HL-60 (cell line): Measurements from ENCODE around the gene ACP4.

ENCODE experiments used
- DNase-seq, 2 experiments: peaks; one replicate each; pipeline ENCODE4 v3.0.0-alpha.2; 2010 to 2020; ENCODE audit warnings: low read depth in 1 of 2, low spot score in 1 of 2
- H3K27ac ChIP-seq: fragments of 250-450 bp; sonication (Bioruptor Pico); replicated peaks from 2 replicates; pipeline ENCODE4 v1.5.1; 2020; ENCODE audit warnings: mild to moderate bottlenecking, moderate library complexity
- H3K27me3 ChIP-seq: fragments of 250-450 bp; sonication (Bioruptor Pico); 2 replicates; pipeline ENCODE4 v1.5.1; 2021; ENCODE audit warnings: mild to moderate bottlenecking, moderate library complexity; ENCODE audit not compliant: insufficient read depth, poor library complexity, severe bottlenecking
- H3K4me3 ChIP-seq: replicated peaks from 2 replicates; pipeline ENCODE4 v1.5.1; 2011; ENCODE audit warnings: mild to moderate bottlenecking, control low read depth, low read length; ENCODE audit not compliant: insufficient read depth
- CTCF ChIP-seq: IDR thresholded peaks from one replicate; pipeline ENCODE4 v1.5.1; 2011; ENCODE audit warnings: low read length, control low read depth, inconsistent platforms; ENCODE audit not compliant: insufficient read depth
- GABPA ChIP-seq: IDR thresholded peaks from 2 replicates; pipeline ENCODE4 v1.6.1; 2012; ENCODE audit warnings: low read depth
- POLR2AphosphoS5 ChIP-seq: IDR thresholded peaks from 2 replicates; pipeline ENCODE4 v1.6.1; 2012; ENCODE audit warnings: low read depth
- REST ChIP-seq: IDR thresholded peaks from 2 replicates; pipeline ENCODE4 v1.6.1; 2012; ENCODE audit warnings: low read depth; ENCODE audit not compliant: insufficient replicate concordance
- SPI1 ChIP-seq: IDR thresholded peaks from 2 replicates; pipeline ENCODE4 v1.6.1; 2012; ENCODE audit warnings: low read depth, mild to moderate bottlenecking, borderline replicate concordance

Gene ACP4

GRCh38 chr19:50820086-50820485 lies 29.9 kb downstream of the ACP4 start:
- no peak for DNase-seq
- H3K27ac ChIP-seq: no peak overlapping the region
- H3K4me3 ChIP-seq: no peak overlapping the region
- H3K27me3 ChIP-seq: peaks cover 34% of the 10 kb centered on the region
- TF ChIP-seq CTCF (no peak), SPI1 (no peak), REST (no peak), GABPA (no peak), POLR2AphosphoS5 (no peak)

GRCh38 chr19:50820549-50821247 lies 30.5 kb downstream of the ACP4 start:
- no peak overlapping the region for H3K27ac ChIP-seq
- no peak overlapping the region for H3K4me3 ChIP-seq
- TF ChIP-seq REST: no peak
- TF ChIP-seq GABPA: no peak
- TF ChIP-seq CTCF: no peak
- TF ChIP-seq SPI1: no peak
- no peak for TF ChIP-seq POLR2AphosphoS5
- peaks cover 34% of the 10 kb centered on the region for H3K27me3 ChIP-seq
- no peak for DNase-seq

GRCh38 chr19:50821248-50821612 lies 31.0 kb downstream of the ACP4 start:
- Histone ChIP-seq H3K27ac (no peak overlapping the region), H3K27me3 (peaks cover 34% of the 10 kb centered on the region), H3K4me3 (no peak overlapping the region)
- TF ChIP-seq SPI1 (no peak), GABPA (no peak), POLR2AphosphoS5 (no peak), REST (no peak), CTCF (no peak)
- no peak for DNase-seq
